ENCODE results near the gene CACNB2.

DNA sequence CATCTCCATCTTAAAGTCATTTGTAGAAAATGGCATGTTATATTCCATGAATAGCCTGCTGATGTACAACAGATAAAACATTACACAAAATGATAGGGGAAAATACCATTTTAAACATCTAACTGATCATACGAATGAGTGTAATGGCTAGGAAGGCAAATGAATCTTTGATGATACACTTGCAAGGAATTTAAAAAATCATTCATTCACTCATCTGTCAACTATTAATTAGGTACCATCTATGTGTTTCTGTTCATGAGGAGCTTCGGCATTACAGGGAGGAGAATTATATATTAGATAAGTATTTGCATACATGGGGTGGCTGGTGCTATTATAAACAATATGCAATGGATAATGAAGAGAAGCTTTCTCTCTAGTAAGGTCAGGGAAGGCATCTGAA, 183.7 kb downstream of the CACNB2 start:
- TF ChIP-seq SP1 (IDR thresholded peaks at IDR 0.05) (no peak), FOXK2 (IDR thresholded peaks at IDR 0.05) (no peak), ZNF384 (IDR thresholded peaks at IDR 0.05) (no peak), FOXM1 (IDR thresholded peaks at IDR 0.05; ENCODE audit: borderline replicate concordance) (no peak), ARNT (IDR thresholded peaks at IDR 0.05) (no peak)
